Fibroblast of lung (primary cell): Measurements from ENCODE around the gene MSI2.

ENCODE experiments used
- CTCF ChIP-seq, 2 donors: IDR thresholded peaks in 1 of 2; conservative IDR thresholded peaks in 1 of 2; 1 replicate in 1 of 2; 2 replicates in 1 of 2; pipeline ENCODE4 v1.5.1; 2011 to 2012; ENCODE audit warnings: low read length in 2 of 2, control low read depth in 1 of 2, inconsistent platforms in 1 of 2, low read depth in 1 of 2, mild to moderate bottlenecking in 1 of 2
- EZH2 ChIP-seq: IDR thresholded peaks from 2 replicates; pipeline ENCODE4 v1.5.1; 2012; ENCODE audit warnings: low read length, control low read depth, mild to moderate bottlenecking; ENCODE audit errors: missing control alignments

GRCh38 chr17:57375770-57376225 lies 119.5 kb downstream of the MSI2 start:
- no peak for TF ChIP-seq CTCF (conservative IDR thresholded peaks at IDR 0.05 in 1 of 2, IDR thresholded peaks at IDR 0.05 in 1 of 2; ENCODE audit: low read depth in 1 of 2, low read length in 2 of 2)
- no peak for TF ChIP-seq EZH2
